Right ventricle myocardium inferior (tissue), 1 donor: ENCODE measurements around the gene TLR9. TPM values are rescaled to one million over a fixed set of nuclear protein-coding genes. Genes with fewer than 3 reads are reported as not detected.

ENCODE experiments used
- ATAC-seq: fragments of 200-7000 bp; cut with Tn5 transposase; one replicate; pipeline ENCODE4 v1.9.1; 2020; ENCODE audit warnings: mild to moderate bottlenecking, moderate library complexity
- DNase-seq: peaks from one replicate; pipeline ENCODE4 v3.0.0; 2021; ENCODE audit errors: missing footprints
- intact Hi-C: fragments of 100-400 bp; cut with DNase I; formaldehyde crosslinking; loops from one replicate; pipeline ENCODE4 v1.11.0; 2022
- total RNA-seq: library from RNA; stranded (reverse); fragmentation: NEBNext Ultra II Directional; extraction: Animal tissue kit (Norgen Biotek cat#: 25700); gene quantifications from one replicate; pipeline ENCODE4 v1.2.1, GENCODE V29; 2021
- donor health status: DM: no; HTN: yes; CAD: no; lungs with severe emphysema.

The TLR9 gene
- total RNA-seq, 1 donor from 2014 or later: 0.38 TPM

DNA sequence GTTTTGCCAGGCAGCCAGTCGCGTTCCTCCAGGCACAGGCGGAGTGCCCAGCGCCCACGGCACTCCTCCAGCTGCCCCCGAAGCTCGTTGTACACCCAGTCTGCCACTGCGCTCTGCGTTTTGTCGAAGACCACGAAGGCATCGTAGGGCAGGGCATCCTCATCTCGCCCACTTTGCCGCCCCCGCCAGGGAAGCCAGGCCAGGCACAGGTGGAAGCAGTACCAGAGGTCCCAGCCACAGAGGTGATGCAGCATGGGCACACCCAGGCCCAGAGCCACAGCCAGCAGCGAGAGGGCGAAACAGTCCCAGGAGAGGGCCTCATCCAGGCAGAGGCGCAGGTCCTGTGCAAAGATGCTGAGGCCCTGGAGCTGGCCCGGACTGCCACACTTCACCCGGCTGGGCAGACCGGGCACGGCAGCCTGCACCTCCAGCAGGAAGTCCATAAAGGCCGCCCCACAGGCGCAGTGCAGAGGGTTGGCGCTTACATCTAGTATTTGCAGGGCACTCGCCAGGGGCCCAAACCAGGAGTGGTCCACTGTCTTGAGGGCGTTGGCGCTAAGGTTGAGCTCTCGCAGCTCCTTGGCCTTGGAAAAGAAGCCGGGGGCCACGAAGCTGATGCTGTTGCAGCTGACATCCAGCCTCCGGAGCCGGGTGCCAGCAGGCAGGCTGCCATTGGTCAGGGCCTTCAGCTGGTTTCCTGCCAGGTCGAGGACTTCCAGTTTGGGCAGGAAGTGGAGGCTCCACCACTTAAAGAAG lies 3.7 kb downstream of the TLR9 start:
- ATAC-seq: no peak
- intact Hi-C loops: no loop called here
- DNase-seq: no peak

GRCh38 chr3:52221141-52221562 lies 4.3 kb downstream of the TLR9 start:
- intact Hi-C loops: no loop called here
- DNase-seq: no peak
- no peak for ATAC-seq

GRCh38 chr3:52220380-52221026 lies 4.9 kb downstream of the TLR9 start:
- intact Hi-C loops: no loop called here
- peak; percentile 90 for DNase-seq
- ATAC-seq: peak; percentile 80

DNA sequence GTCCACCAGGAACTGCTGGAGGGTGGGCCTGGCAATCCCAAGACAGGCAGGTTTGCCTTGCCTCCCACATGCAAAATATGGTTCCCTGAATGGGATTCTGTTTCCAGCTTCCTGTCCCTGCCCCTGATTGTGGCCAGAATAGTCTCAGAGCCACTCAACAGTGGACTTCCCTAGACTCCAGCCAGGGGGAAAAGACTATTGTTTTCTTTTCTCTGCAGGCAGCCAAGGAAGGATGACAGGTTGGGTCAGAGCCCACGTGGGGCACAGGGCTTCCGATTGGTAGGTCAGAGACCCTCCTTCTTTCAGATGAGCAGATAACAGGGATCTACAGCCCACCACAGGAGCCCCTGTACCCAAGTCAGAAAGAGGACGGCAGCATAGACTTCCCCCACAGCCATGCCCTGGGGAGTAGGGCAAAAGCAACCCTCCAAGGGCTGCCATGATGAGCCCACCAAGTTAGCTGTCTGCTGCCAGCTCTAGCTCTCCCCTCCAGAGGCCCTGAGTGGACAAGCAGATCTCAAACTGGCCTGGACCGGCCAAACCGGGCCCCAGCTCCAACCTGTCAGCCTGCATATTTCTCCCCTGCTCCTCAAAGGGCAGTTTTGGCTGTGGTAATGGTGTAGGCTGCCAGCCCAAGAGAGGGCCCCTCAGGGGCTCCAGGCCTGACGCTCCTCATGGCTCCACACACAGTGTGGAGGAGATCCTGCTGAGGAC lies 6.4 kb downstream of the TLR9 start:
- ATAC-seq (no peak), DNase-seq (no peak)
- intact Hi-C loops: no loop called here

DNA sequence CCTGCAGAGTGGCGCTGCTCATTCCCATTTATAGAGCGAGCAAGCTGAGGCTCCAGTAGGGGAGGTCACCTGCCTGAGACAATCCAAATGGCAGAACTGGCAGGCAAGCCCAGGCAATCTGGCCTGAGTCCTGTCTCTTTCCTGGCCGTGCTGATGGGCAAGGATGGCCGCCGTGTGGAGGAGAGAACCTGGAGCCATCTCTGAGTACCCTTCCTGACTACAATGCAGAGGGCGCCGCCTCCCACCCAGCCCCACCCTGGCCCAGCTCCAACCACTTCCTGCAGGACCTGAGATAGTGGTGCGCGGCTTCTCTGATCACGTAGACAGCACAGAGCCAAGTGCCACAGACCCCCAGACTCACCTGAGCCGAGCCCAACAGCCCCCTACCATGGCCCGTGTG lies 7.0 kb downstream of the TLR9 start:
- ATAC-seq (no peak), DNase-seq (no peak)
- intact Hi-C loops: no loop called here

DNA sequence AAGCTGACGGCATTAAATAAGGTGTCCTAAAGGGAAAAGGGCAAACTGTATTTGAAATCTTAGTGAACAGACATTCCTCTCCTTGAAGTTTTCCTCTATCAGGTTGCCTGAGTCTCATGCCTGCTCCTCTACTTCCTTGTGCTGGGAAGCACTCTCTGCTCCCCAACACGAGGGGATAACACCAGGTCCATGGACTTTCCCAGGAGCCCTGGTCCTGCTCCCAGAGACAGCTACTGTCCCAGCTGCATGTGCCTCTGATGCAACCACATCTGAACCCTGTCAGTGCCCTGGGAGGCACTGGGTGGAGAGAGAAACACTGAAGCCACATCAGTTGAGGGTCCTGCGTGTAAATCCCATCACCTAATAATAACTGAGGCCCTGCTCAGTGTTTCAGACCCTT lies 7.4 kb downstream of the TLR9 start:
- intact Hi-C loops: no loop called here
- ATAC-seq: no peak
- no peak for DNase-seq

GRCh38 chr3:52217409-52217805 lies 8.0 kb downstream of the TLR9 start:
- DNase-seq: no peak
- ATAC-seq: no peak
- intact Hi-C loops: loop anchor here (2.0 kb wide), 1 partner anchor 63 kb away; the partner anchor contains the start of gene POC1A

DNA sequence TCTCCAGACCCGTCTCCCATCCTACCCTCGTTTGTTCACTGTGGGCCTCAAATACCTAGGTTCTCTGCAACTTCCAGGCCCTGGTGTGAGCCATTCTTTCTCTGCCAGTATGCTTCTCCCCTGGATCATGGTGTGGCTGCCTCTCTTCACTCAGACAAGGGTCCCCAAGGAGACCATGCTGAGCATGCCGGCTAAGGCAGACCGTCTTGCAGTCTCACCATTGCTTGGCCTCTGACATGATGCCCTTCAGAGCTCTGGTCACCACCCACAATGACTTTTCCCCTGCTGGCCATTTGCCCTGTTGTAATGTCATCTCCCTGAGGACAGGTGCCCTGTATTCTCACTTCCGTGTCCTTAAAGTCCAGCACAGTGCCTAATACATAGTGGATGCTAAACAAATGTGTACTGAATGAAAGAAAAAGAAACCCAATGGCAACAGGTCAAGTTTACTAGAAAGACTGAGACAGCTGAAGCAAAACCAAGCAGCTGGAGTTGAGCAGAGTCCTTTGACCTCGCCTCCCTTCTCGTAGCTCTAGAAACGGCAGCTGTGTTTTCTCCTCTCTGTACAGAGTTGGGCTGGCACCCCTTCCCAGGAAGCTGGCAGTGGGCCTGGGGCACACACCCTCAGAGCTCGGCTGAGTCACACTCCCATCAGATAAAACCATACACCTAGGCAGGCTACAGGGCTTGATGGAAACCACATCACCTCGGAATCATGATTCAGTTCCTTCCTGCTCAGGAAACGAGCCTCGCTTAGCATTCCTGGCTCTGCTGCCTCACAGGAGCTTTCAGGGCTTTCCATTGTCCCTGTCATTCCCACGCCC lies 8.6 kb downstream of the TLR9 start:
- intact Hi-C loops: loop anchor here (2.0 kb wide), 1 partner anchor 62 kb away; the partner anchor contains the start of gene POC1A
- ATAC-seq (peak; percentile 61), DNase-seq (no peak)

DNA sequence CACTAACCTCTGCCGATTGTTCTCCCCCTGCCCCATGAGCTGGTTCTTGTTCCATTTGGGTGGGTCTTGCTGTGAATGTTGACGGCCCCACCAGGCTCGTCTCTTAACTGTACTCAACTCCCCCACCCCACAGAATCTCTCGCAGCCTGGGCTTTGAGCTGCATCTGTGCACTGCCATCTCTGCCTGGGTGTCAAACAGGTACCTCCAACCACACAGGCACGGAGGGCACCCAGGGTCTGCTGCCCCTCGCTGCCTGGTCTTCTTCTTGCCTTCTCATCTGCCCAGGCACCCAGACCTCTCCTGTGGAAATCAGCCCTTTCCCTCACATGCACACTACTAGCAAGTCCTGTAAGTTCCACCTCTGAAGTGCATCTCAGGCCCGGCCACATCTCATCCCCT lies 10.1 kb downstream of the TLR9 start:
- ATAC-seq: no peak
- intact Hi-C loops: no loop called here
- DNase-seq: no peak

GRCh38 chr3:52213901-52214300 lies 11.5 kb downstream of the TLR9 start:
- DNase-seq (no peak), ATAC-seq (no peak)
- intact Hi-C loops: no loop called here

DNA sequence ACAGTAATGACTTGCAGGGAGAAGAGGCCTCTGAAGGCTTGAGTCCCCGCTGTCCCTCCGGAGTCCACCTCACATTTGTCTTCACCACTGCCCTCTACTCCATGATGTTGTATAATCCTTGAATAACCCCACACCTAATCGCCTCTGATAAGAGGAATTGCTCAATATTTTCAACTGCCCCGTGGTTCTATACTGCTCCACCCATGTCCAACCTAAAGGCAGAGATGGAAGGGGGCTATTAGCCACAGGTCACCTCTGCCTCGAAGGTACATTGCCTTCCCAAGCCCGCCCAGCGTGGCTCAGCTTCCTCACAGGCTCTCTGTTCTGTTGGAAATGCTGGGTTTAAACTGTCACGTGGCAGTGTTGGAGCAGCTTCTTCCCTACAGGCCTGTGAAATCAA lies 12.4 kb downstream of the TLR9 start:
- no peak for ATAC-seq
- intact Hi-C loops: no loop called here

GRCh38 chr3:52211268-52211891 lies 14.1 kb downstream of the TLR9 start:
- no peak for DNase-seq
- no peak for ATAC-seq
- intact Hi-C loops: no loop called here

More for the DNA sequence above, 12.4 kb downstream of the TLR9 start:
- DNase-seq: no peak

DNA sequence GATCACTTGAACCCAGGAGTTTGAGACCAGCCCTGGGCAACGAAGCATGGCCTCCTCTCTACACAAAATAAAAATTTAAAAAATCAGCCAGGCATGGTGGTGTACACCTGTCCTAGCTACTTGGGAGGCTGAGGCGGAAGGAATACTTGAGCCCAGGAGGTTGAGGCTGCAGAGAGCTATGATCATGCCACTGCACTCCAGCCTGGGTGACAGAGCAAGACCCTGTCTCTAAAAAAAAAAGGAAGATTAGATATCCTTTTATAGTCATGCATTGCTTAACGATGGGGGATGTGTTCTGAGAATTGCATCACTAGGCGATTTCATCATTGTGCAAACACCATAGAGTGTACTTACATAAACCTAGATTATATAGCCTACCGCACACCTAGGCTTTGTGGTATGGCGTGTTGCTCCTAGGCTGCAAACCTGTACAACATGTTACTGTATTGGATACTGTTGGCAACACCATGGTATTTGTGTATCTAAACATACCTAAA lies 14.8 kb downstream of the TLR9 start:
- DNase-seq: no peak
- intact Hi-C loops: no loop called here
- ATAC-seq: peak; percentile 6

DNA sequence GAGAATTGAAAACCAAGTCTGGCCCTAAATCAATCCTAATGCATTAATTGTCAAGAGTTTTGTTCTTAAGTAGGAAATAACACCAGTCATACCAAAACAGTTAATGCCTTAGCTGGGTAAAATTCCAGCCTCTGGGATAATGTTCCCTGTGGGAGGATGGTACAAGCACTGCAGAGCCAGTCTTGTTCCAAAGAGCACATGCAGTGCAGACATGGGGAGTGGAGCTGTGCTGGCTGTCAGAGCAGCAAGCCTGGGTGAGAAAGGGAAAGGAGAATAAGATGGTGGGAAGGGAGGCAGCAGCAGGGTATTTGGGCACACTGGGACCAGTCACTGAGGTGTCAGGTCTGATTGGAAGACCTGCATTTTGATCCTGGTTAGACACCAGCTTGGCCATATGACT lies 15.4 kb downstream of the TLR9 start:
- DNase-seq: no peak
- no peak for ATAC-seq
- intact Hi-C loops: no loop called here

GRCh38 chr3:52208556-52208955 lies 16.9 kb downstream of the TLR9 start:
- intact Hi-C loops: no loop called here
- DNase-seq (no peak), ATAC-seq (no peak)

GRCh38 chr3:52205727-52206372 lies 19.6 kb downstream of the TLR9 start:
- intact Hi-C loops: no loop called here
- no peak for ATAC-seq
- DNase-seq: no peak

DNA sequence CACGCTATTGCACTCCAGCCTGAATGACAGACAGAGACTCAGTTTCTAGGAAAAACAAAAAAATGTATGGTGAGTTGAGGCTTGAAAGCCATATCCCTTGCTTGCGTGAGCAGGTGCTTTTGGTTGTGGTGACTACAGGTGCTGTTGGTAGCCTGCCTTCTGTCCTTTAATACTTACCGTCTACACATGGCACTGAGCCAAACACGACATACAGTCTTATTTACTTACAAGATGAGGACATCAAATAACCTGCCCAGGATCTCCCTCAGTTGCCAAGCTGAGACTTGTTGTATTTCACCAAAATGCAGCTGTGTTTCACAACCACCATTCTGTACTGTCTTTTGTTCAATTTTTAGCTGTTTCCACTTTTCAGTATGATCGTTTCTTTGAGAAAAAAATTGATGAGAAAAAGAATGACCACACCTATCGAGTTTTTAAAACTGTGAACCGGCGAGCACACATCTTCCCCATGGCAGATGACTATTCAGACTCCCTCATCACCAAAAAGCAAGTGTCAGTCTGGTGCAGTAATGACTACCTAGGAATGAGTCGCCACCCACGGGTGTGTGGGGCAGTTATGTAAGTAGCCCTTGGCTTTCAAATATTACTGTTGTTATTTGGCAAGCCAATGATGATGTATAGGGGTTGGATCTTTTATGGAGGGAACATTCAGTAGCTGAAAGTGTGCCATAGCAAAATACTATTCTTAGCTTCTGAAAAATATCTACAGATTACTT lies 20.9 kb downstream of the TLR9 start:
- no peak for ATAC-seq

More for the DNA sequence above, 20.9 kb downstream of the TLR9 start:
- intact Hi-C loops: no loop called here
- DNase-seq: no peak
